ENCODE measurements around the gene RAB8B.

- TF ChIP-seq CTCF (IDR thresholded peaks at IDR 0.05; ENCODE audit: low read length) (no peak), EZH2 (optimal IDR thresholded peaks at IDR 0.05; ENCODE audit: low read depth, low read length) (no peak), EZH2phosphoT487 (IDR thresholded peaks at IDR 0.05; ENCODE audit: low read length) (no peak)
Observed at GRCh38 chr15:63236272-63236671, 46.9 kb downstream of the RAB8B start.

Data from MM.1S (cell line).